ENCODE measurements around the gene SOAT2. TPM values are rescaled to one million over a fixed set of nuclear protein-coding genes. Genes with fewer than 3 reads are reported as not detected.

Gene SOAT2
- total and polyA plus RNA-seq, 4 donors: 0.48 to 9.4 (median 1.3) TPM

- no peak for DNase-seq (ENCODE audit: low spot score)
- WGBS: 82% methylated on average over 7 of the region's 7 CpGs
- no peak overlapping the region for H3K9ac ChIP-seq (ENCODE audit: low read depth in 1 of 2, low read length in 2 of 2)
- no peaks in the 10 kb centered on the region for H3K36me3 ChIP-seq (ENCODE audit: control insufficient read depth in 4 of 4, insufficient read depth in 3 of 4, low read depth in 1 of 4, low read length in 3 of 4)
- TF ChIP-seq RXRA (IDR thresholded peaks at IDR 0.05): no peak
- no peak for TF ChIP-seq REST (IDR thresholded peaks at IDR 0.05)
- TF ChIP-seq TAF1 (conservative IDR thresholded peaks at IDR 0.05): no peak
- TF ChIP-seq ZBTB33 (IDR thresholded peaks at IDR 0.05): no peak
- TF ChIP-seq HNF4A (conservative IDR thresholded peaks at IDR 0.05): no peak
- no peak for TF ChIP-seq GABPA (IDR thresholded peaks at IDR 0.05 in 1 of 2, conservative IDR thresholded peaks at IDR 0.05 in 1 of 2)
- no peak for TF ChIP-seq SP1 (IDR thresholded peaks at IDR 0.05)
- TF ChIP-seq RAD21 (IDR thresholded peaks at IDR 0.05): no peak
- no peak for TF ChIP-seq NR2F2 (IDR thresholded peaks at IDR 0.05)
- no peak for TF ChIP-seq YY1 (IDR thresholded peaks at IDR 0.05)
- TF ChIP-seq MAX (IDR thresholded peaks at IDR 0.05): no peak
- TF ChIP-seq EGR1 (IDR thresholded peaks at IDR 0.05; ENCODE audit: low read depth in 2 of 2): no peak
- TF ChIP-seq FOXA2 (IDR thresholded peaks at IDR 0.05): no peak
- no peak for TF ChIP-seq HNF4G (IDR thresholded peaks at IDR 0.05)
- no peak overlapping the region for H3K4me3 ChIP-seq (ENCODE audit: low read depth in 1 of 3, low read length in 3 of 3)
- no peak overlapping the region for H3K27ac ChIP-seq (ENCODE audit: low read depth in 1 of 2, low read length in 2 of 2)
- H3K9me3 ChIP-seq (ENCODE audit: control insufficient read depth in 4 of 4, low read length in 3 of 4): no peaks in the 10 kb centered on the region
- H3K27me3 ChIP-seq (ENCODE audit: control insufficient read depth in 4 of 4, insufficient read depth in 4 of 4, low read length in 3 of 4): no peaks in the 10 kb centered on the region
- H3K4me1 ChIP-seq (ENCODE audit: control insufficient read depth in 4 of 4, insufficient read depth in 4 of 4, low read length in 3 of 4): peaks cover 16 to 44% (median 26%) of the 10 kb centered on the region in 4 donors
Observed at GRCh38 chr12:53105712-53106439, 2.6 kb downstream of the SOAT2 start.

GRCh38 chr12:53107122-53107521 lies 3.8 kb downstream of the SOAT2 start:
- DNase-seq (ENCODE audit: low spot score): no peak
- H3K4me3 ChIP-seq (ENCODE audit: low read depth in 1 of 3, low read length in 3 of 3): no peak overlapping the region

More at GRCh38 chr12:53107122-53107521, 3.8 kb downstream of the SOAT2 start:
- Histone ChIP-seq H3K9ac (ENCODE audit: low read depth in 1 of 2, low read length in 2 of 2) (no peak overlapping the region), H3K9me3 (ENCODE audit: control insufficient read depth in 4 of 4, low read length in 3 of 4) (no peaks in the 10 kb centered on the region), H3K36me3 (ENCODE audit: control insufficient read depth in 4 of 4, insufficient read depth in 3 of 4, low read depth in 1 of 4, low read length in 3 of 4) (no peaks in the 10 kb centered on the region), H3K4me1 (ENCODE audit: control insufficient read depth in 4 of 4, insufficient read depth in 4 of 4, low read length in 3 of 4) (peaks cover 13 to 41% (median 24%) of the 10 kb centered on the region in 4 donors), H3K27me3 (ENCODE audit: control insufficient read depth in 4 of 4, insufficient read depth in 4 of 4, low read length in 3 of 4) (no peaks in the 10 kb centered on the region), H3K27ac (ENCODE audit: low read depth in 1 of 2, low read length in 2 of 2) (no peak overlapping the region)
- WGBS: 78% methylated on average over 7 of the region's 7 CpGs
- TF ChIP-seq FOXA2 (IDR thresholded peaks at IDR 0.05) (no peak), YY1 (IDR thresholded peaks at IDR 0.05) (no peak), SP1 (IDR thresholded peaks at IDR 0.05) (no peak), REST (IDR thresholded peaks at IDR 0.05) (no peak), HNF4A (conservative IDR thresholded peaks at IDR 0.05) (no peak), GABPA (IDR thresholded peaks at IDR 0.05 in 1 of 2, conservative IDR thresholded peaks at IDR 0.05 in 1 of 2) (no peak), MAX (IDR thresholded peaks at IDR 0.05) (no peak), RAD21 (IDR thresholded peaks at IDR 0.05) (no peak), TAF1 (conservative IDR thresholded peaks at IDR 0.05) (no peak), FOXA1 (IDR thresholded peaks at IDR 0.05) (no peak), RXRA (IDR thresholded peaks at IDR 0.05) (no peak)
